WTC11 (cell line): ENCODE results near the gene SYS1. TPM values are rescaled to one million over a fixed set of nuclear protein-coding genes. Genes with fewer than 3 reads are reported as not detected.

ENCODE experiments used
- total RNA-seq: library from RNA; stranded (reverse); gene quantifications from 3 replicates; pipeline ENCODE4 v1.2.3, GENCODE V29; 2021

The SYS1 gene
- total RNA-seq, 1 experiment from 2014 or later = 16.4 TPM

Other genes starting within 250 kb of the SYS1 start
- gene WFDC5, start 248.0 kb upstream of the SYS1 start, total RNA-seq = not detected in 3 replicates
- not detected in 3 replicates for gene WFDC12, start 238.7 kb upstream of the SYS1 start, total RNA-seq
- gene PI3, start 188.3 kb upstream of the SYS1 start, total RNA-seq = not detected in 3 replicates
- gene SEMG1, start 156.1 kb upstream of the SYS1 start, total RNA-seq = 2.0 to 2.9 TPM (median 2.1 TPM) in 3 replicates
- gene SEMG2, start 141.8 kb upstream of the SYS1 start, total RNA-seq = not detected in 3 replicates
- gene SLPI, start 108.6 kb upstream of the SYS1 start, total RNA-seq = 0.60 to 0.78 TPM (median 0.74 TPM) in 3 replicates
- 0.78 to 0.85 TPM (median 0.80 TPM) in 3 replicates for gene RBPJL, start 56.3 kb upstream of the SYS1 start, total RNA-seq
- gene MATN4, start 54.9 kb upstream of the SYS1 start, total RNA-seq = 1.9 to 2.5 TPM (median 2.2 TPM) in 3 replicates
- gene SDC4, start 14.7 kb upstream of the SYS1 start, total RNA-seq = 64.0 to 69.6 TPM (median 69.5 TPM) in 3 replicates
- gene TP53TG5, start 15.2 kb downstream of the SYS1 start, total RNA-seq = 0.37 to 0.85 TPM in 2 of 3 replicates, not detected in the other
- 58.7 to 65.8 TPM (median 61.1 TPM) in 3 replicates for gene DBNDD2, start 45.1 kb downstream of the SYS1 start, total RNA-seq
- gene PIGT, start 53.0 kb downstream of the SYS1 start, total RNA-seq = 63.7 to 67.7 TPM (median 67.7 TPM) in 3 replicates
- 76.4 to 114 TPM (median 99.4 TPM) in 3 replicates for gene WFDC2, start 106.6 kb downstream of the SYS1 start, total RNA-seq
- gene SPINT3, start 152.5 kb downstream of the SYS1 start, total RNA-seq = not detected in 3 replicates
- gene WFDC6, start 176.3 kb downstream of the SYS1 start, total RNA-seq = not detected in 3 replicates
- gene EPPIN, start 184.2 kb downstream of the SYS1 start, total RNA-seq = 0.16 to 0.26 TPM (median 0.23 TPM) in 3 replicates
- gene WFDC8, start 216.1 kb downstream of the SYS1 start, total RNA-seq = not detected in 3 replicates